Measurements from ENCODE around the gene PTPRG.

DNA sequence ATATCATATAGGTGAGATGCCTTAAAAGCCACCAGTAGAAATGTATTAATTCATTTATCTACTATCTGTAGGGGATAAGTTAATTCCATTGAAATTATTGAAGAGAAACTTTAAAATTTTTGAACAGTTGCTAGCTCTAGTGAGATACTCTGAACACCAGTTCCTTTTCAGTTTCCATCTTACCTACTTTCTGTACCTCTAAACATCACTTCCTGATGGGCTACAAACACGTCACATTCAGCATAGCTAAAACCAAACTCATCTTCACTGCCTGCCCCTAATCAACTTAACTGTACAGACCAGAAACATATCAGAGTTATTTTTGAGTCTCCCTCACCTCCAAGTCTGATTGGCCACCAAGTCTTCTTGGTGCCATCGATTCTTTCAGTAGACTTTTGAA is 723.1 kb downstream of the PTPRG start:
- no peak for TF ChIP-seq SIN3A (IDR thresholded peaks at IDR 0.05; ENCODE audit: borderline replicate concordance, insufficient read depth, low read length)
- TF ChIP-seq POLR2AphosphoS5 (IDR thresholded peaks at IDR 0.05; ENCODE audit: low read depth, low read length): no peak
- no peak for TF ChIP-seq TAF1 (IDR thresholded peaks at IDR 0.05; ENCODE audit: borderline replicate concordance, insufficient read depth, low read length)

Data from PFSK-1 (cell line).